ENCODE measurements around the gene GARNL3.

DNA sequence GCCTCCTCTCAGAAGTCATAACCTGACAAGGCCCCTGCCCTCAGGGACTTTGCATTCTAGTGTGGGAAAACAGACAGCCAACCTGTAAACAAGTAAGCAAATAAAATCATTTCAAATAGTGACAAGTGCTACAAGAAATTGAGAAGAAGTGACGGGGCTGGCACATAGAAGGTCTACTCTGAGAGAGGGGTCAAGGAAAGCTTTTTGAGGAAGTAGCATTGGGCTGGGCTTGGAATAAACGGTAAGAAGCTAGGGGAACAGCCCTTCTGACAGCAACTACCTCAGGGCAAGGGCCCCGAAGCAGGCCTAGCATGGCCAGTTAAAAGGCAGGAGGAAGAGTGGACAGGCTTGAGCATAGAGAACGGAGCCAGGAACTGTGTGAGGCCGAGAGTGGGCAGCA, 127.6 kb downstream of the GARNL3 start:
- TF ChIP-seq POLR2A (IDR thresholded peaks at IDR 0.05; ENCODE audit: low read depth, low read length) (no peak), MYC (IDR thresholded peaks at IDR 0.05; ENCODE audit: low read depth, low read length) (no peak), POLR2AphosphoS5 (IDR thresholded peaks at IDR 0.05; ENCODE audit: insufficient read depth, low read depth, low read length) (no peak)
- TF ChIP-seq, protein P1, sequence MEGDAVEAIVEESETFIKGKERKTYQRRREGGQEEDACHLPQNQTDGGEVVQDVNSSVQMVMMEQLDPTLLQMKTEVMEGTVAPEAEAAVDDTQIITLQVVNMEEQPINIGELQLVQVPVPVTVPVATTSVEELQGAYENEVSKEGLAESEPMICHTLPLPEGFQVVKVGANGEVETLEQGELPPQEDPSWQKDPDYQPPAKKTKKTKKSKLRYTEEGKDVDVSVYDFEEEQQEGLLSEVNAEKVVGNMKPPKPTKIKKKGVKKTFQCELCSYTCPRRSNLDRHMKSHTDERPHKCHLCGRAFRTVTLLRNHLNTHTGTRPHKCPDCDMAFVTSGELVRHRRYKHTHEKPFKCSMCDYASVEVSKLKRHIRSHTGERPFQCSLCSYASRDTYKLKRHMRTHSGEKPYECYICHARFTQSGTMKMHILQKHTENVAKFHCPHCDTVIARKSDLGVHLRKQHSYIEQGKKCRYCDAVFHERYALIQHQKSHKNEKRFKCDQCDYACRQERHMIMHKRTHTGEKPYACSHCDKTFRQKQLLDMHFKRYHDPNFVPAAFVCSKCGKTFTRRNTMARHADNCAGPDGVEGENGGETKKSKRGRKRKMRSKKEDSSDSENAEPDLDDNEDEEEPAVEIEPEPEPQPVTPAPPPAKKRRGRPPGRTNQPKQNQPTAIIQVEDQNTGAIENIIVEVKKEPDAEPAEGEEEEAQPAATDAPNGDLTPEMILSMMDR (IDR thresholded peaks at IDR 0.05; ENCODE audit: extremely low read depth in 1 of 2, insufficient read depth in 1 of 2, low read depth in 1 of 2, low read length in 2 of 2), result no peak
- TF ChIP-seq, protein P2, sequence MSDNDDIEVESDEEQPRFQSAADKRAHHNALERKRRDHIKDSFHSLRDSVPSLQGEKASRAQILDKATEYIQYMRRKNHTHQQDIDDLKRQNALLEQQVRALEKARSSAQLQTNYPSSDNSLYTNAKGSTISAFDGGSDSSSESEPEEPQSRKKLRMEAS (IDR thresholded peaks at IDR 0.05; ENCODE audit: insufficient read depth, insufficient read length), result no peak
